NCI-H748 (cell line): ENCODE data around the gene GIPR.

Experiments
- DNase-seq: peaks from one replicate; lab custom pipeline; 2025; ENCODE audit not compliant: unreplicated experiment; lab: John Stamatoyannopoulos, UW

Gene GIPR

GRCh38 chr19:45645068-45645630 is 22.9 kb upstream of the GIPR start:
- DNase-seq: no peak

GRCh38 chr19:45645631-45646344 is 22.2 kb upstream of the GIPR start:
- peak; percentile 94 for DNase-seq

GRCh38 chr19:45646345-45646698 is 21.7 kb upstream of the GIPR start:
- no peak for DNase-seq

- no peak for DNase-seq
Measured at GRCh38 chr19:45650722-45651121, 17.3 kb upstream of the GIPR start.

GRCh38 chr19:45653634-45654033 is 14.4 kb upstream of the GIPR start:
- DNase-seq: no peak

- no peak for DNase-seq
Measured at GRCh38 chr19:45655073-45655472, 12.9 kb upstream of the GIPR start.

- DNase-seq: peak; percentile 51
Measured at GRCh38 chr19:45657520-45658167, 10.4 kb upstream of the GIPR start.

GRCh38 chr19:45659096-45659729 is 8.8 kb upstream of the GIPR start:
- DNase-seq: no peak

- no peak for DNase-seq
Measured at GRCh38 chr19:45660636-45661035, 7.4 kb upstream of the GIPR start.

GRCh38 chr19:45663800-45664199 is 4.2 kb upstream of the GIPR start:
- no peak for DNase-seq

GRCh38 chr19:45664575-45664974 is 3.4 kb upstream of the GIPR start:
- DNase-seq: no peak

GRCh38 chr19:45668342-45668871 is 386 bp downstream of the GIPR start:
- DNase-seq: peak; percentile 46

GRCh38 chr19:45670670-45671453 is 2.8 kb downstream of the GIPR start:
- peak; percentile 61 for DNase-seq

GRCh38 chr19:45674946-45675345 is 6.9 kb downstream of the GIPR start:
- DNase-seq: peak; percentile 38

- DNase-seq: peak; percentile 76
Measured at GRCh38 chr19:45676851-45677263, 8.8 kb downstream of the GIPR start.

- DNase-seq: peak; percentile 98
Measured at GRCh38 chr19:45677351-45678230, 9.6 kb downstream of the GIPR start.

GRCh38 chr19:45681391-45682015 is 13.5 kb downstream of the GIPR start:
- DNase-seq: peak; percentile 87

- DNase-seq: no peak
Measured at GRCh38 chr19:45682117-45682516, 14.1 kb downstream of the GIPR start.

- no peak for DNase-seq
Measured at GRCh38 chr19:45682908-45683307, 14.9 kb downstream of the GIPR start.
